HG02970 (cell line): ENCODE data around the gene RAPGEF2.

ENCODE experiments used
- ATAC-seq: cut with Tn5 transposase; IDR thresholded peaks from one replicate; pipeline ENCODE4 v1.9.1; 2021; ENCODE audit warnings: mild to moderate bottlenecking, moderate library complexity, moderate number of reproducible peaks; ENCODE audit not compliant: unreplicated experiment, low FRiP score

Gene RAPGEF2

GRCh38 chr4:159188646-159189045 lies 85.8 kb downstream of the RAPGEF2 start:
- ATAC-seq, result no peak

GRCh38 chr4:159190651-159191050 lies 87.8 kb downstream of the RAPGEF2 start:
- no peak for ATAC-seq

GRCh38 chr4:159191989-159192388 lies 89.1 kb downstream of the RAPGEF2 start:
- ATAC-seq, result no peak

GRCh38 chr4:159193046-159193620 lies 90.3 kb downstream of the RAPGEF2 start:
- ATAC-seq, result no peak

- ATAC-seq, result no peak
Observed at GRCh38 chr4:159195361-159195769, 92.5 kb downstream of the RAPGEF2 start.

GRCh38 chr4:159197260-159197884 lies 94.5 kb downstream of the RAPGEF2 start:
- no peak for ATAC-seq

GRCh38 chr4:159197885-159198269 lies 95.0 kb downstream of the RAPGEF2 start:
- no peak for ATAC-seq

- ATAC-seq, result no peak
Observed at GRCh38 chr4:159199826-159200225, 96.9 kb downstream of the RAPGEF2 start.

- no peak for ATAC-seq
Observed at GRCh38 chr4:159201168-159201567, 98.3 kb downstream of the RAPGEF2 start.

GRCh38 chr4:159204566-159204965 lies 101.7 kb downstream of the RAPGEF2 start:
- ATAC-seq, result no peak

GRCh38 chr4:159205466-159205865 lies 102.6 kb downstream of the RAPGEF2 start:
- ATAC-seq, result no peak

- peak; percentile 74 for ATAC-seq
Observed at GRCh38 chr4:159206427-159206871, 103.6 kb downstream of the RAPGEF2 start.

GRCh38 chr4:159209249-159209648 lies 106.4 kb downstream of the RAPGEF2 start:
- no peak for ATAC-seq

GRCh38 chr4:159210975-159211374 lies 108.1 kb downstream of the RAPGEF2 start:
- no peak for ATAC-seq

- no peak for ATAC-seq
Observed at GRCh38 chr4:159212675-159213293, 109.9 kb downstream of the RAPGEF2 start.

- ATAC-seq, result no peak
Observed at GRCh38 chr4:159216834-159217233, 114.0 kb downstream of the RAPGEF2 start.

GRCh38 chr4:159219862-159220261 lies 117.0 kb downstream of the RAPGEF2 start:
- ATAC-seq, result no peak

- no peak for ATAC-seq
Observed at GRCh38 chr4:159220353-159220752, 117.5 kb downstream of the RAPGEF2 start.

- no peak for ATAC-seq
Observed at GRCh38 chr4:159221280-159221679, 118.4 kb downstream of the RAPGEF2 start.

GRCh38 chr4:159222043-159222552 lies 119.2 kb downstream of the RAPGEF2 start:
- no peak for ATAC-seq

- no peak for ATAC-seq
Observed at GRCh38 chr4:159224408-159224807, 121.5 kb downstream of the RAPGEF2 start.

- ATAC-seq, result no peak
Observed at GRCh38 chr4:159227378-159227777, 124.5 kb downstream of the RAPGEF2 start.
